ENCODE data around the gene HMGCL. TPM values are rescaled to one million over a fixed set of nuclear protein-coding genes. Genes with fewer than 3 reads are reported as not detected.
A peak's percentile ranks its signal among the peaks of the same experiment; 100 is the strongest.
"Not testable (repeated sequence)": the region's sequence is repeated elsewhere in the genome, so short reads cannot be mapped to it uniquely, and the experiment has no call there.

Gene HMGCL
- total RNA-seq, 1 experiment from 2014 or later, result 9.2 TPM

DNA sequence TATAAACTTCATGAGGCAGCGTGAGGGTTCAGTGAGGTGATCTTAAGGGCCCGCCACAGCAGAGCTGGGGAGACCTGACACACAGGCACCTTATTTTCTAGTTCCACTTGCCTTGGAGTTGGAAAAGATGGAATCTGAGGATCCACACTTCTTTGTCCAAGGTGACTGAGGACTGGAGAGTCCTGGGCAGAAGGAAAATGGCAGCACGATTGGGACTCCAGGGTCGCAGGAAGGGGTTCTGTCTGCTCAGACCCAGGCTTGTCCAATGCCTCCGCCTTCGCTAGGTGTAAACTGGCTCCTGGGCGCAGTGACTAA is 26.0 kb downstream of the HMGCL start:
- Histone ChIP-seq H3K27ac (peak overlapping the region; percentile 16; the same call in 1 of the 2 replicates), H3K4me1 (peaks cover 8% of the 10 kb centered on the region), H3K36me3 (peaks cover 7% of the 10 kb centered on the region; the same call in 1 of the 2 replicates), H3K4me3 (peak overlapping the region; percentile 70), H3K27me3 (no peaks in the 10 kb centered on the region; the same call in 1 of the 2 replicates), H3K9me3 (replicated peaks) (no peaks in the 10 kb centered on the region)
- no peak for DNase-seq

DNA sequence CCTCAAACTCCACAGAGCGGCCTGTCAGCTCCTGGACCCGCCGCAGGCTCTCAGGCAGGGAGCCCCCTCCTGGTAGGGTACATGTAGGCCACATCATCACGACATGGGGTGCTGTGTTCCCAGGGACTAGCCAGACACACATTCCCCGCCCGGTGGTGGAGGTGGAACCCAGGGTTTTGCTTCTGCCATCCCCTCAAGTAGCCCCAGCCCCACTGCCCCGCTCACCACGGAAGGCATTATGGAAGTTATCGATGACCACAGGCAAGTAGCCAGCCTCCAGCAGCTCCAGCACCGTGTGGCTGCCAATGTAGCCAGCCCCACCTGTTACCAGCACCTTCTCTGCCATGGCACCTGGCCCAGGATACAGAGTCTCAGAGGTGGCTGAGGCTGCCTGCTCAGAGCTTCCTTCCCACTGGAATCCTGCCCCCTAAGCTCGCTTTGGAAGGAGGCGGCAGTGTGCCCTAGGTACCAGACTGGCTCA is 26.5 kb downstream of the HMGCL start:
- no peak for DNase-seq
- H3K4me3 ChIP-seq, result no peak overlapping the region
- peaks cover 8% of the 10 kb centered on the region for H3K4me1 ChIP-seq
- H3K27me3 ChIP-seq, result no peaks in the 10 kb centered on the region; the same call in 1 of the 2 replicates
- no peaks in the 10 kb centered on the region for H3K9me3 ChIP-seq (replicated peaks)
- no peak overlapping the region for H3K27ac ChIP-seq
- H3K36me3 ChIP-seq, result peaks cover 7% of the 10 kb centered on the region; the same call in 1 of the 2 replicates

DNA sequence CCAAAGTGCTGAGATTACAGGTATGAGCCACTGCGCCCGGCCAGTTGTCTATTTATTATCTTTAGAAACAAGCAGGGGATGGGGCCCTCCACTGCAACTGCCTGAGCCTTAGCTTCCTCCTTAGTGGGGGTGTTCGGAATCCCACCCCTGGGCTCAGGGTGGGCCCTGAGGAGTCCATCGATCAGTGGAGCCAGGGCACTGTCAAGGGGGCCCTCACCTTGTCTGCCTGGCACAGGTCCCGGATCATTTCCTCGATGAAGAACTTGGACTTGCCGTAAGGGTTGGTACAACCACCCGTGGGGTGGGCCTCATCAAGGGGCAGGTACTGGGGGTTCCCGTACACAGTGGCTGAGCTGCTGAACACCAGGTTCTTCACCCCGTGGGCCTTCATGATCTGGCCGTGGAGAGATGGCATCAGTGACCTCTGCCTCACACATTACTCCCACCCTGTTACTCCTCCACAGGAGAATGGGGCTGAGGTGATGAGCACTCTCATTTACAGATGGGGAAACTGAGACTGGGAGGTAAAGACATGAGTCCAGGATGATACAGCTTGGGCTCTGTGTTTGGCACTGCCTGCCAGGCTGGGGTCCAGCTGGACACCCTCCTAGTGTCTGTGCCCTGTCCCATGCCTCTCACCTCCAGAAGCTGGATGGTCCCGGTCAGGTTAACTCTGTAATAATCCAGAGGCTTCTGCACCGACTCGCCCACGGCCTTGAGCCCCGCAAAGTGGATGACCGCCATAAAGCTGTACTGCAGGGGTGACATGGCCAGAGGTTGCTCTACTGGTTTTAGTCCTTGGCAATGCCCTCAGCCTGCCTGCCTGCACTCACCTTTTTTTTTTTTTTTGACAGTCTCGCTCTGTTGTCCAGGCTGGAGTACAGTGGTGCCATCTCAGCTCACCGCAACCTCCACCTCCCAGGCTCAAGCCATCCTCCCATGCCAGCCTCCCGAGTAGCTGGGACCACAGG is 27.5 kb downstream of the HMGCL start:
- peaks cover 8% of the 10 kb centered on the region for H3K4me1 ChIP-seq
- H3K36me3 ChIP-seq, result peaks cover 7% of the 10 kb centered on the region; the same call in 1 of the 2 replicates
- H3K4me3 ChIP-seq, result no peak overlapping the region

GRCh38 chr1:23796466-23797271 is 28.6 kb downstream of the HMGCL start:
- DNase-seq, result no peak
- Histone ChIP-seq H3K4me1 (peaks cover 8% of the 10 kb centered on the region), H3K4me3 (no peak overlapping the region), H3K27me3 (no peaks in the 10 kb centered on the region; the same call in 1 of the 2 replicates), H3K27ac (no peak overlapping the region), H3K9me3 (replicated peaks) (no peaks in the 10 kb centered on the region), H3K36me3 (peaks cover 7% of the 10 kb centered on the region; the same call in 1 of the 2 replicates)

More for the DNA sequence above, 27.5 kb downstream of the HMGCL start:
- DNase-seq, result no peak
- no peak overlapping the region for H3K27ac ChIP-seq
- no peaks in the 10 kb centered on the region for H3K9me3 ChIP-seq (replicated peaks)
- H3K27me3 ChIP-seq, result no peaks in the 10 kb centered on the region; the same call in 1 of the 2 replicates

GRCh38 chr1:23795676-23796465 is 29.4 kb downstream of the HMGCL start:
- no peak overlapping the region for H3K27ac ChIP-seq
- DNase-seq, result no peak
- H3K27me3 ChIP-seq, result no peaks in the 10 kb centered on the region
- peaks cover 7% of the 10 kb centered on the region; the same call in 1 of the 2 replicates for H3K36me3 ChIP-seq
- H3K9me3 ChIP-seq (replicated peaks), result no peaks in the 10 kb centered on the region
- H3K4me3 ChIP-seq, result no peak overlapping the region
- H3K4me1 ChIP-seq, result peaks cover 8% of the 10 kb centered on the region

DNA sequence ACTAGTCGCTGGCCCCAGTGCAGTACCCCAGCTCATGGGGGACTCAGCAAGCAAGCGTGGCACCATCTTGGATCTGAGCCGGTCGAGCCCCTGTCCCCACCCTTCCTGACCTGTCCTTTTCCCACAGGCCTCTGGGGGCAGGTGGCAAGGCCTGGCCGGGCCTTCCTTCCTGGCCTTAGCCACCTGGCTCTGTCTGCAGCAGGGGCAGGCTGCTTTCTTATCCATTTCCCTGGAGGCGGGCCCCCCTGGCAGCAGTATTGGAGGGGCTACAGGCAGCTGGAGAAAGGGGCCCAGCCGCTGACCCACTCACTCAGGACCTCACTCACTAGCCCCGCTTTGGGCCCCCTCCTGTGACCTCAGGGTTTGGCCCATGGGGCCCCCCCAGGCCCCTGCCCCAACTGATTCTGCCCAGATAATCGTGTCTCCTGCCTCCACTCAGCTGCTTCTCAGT is 30.5 kb downstream of the HMGCL start:
- not testable (repeated sequence) for H3K36me3 ChIP-seq; H3K4me3 ChIP-seq; H3K27me3 ChIP-seq; DNase-seq; H3K9me3 ChIP-seq (replicated peaks); H3K27ac ChIP-seq
- peaks cover 11% of the 10 kb centered on the region for H3K4me1 ChIP-seq

GRCh38 chr1:23793861-23794731 is 31.1 kb downstream of the HMGCL start:
- no peak for DNase-seq
- Histone ChIP-seq H3K4me1 (peaks cover 10% of the 10 kb centered on the region), H3K27me3 (no peaks in the 10 kb centered on the region), H3K9me3 (replicated peaks) (no peaks in the 10 kb centered on the region), H3K27ac (no peak overlapping the region), H3K36me3 (peaks cover 7% of the 10 kb centered on the region; the same call in 1 of the 2 replicates), H3K4me3 (no peak overlapping the region)

GRCh38 chr1:23793018-23793781 is 32.0 kb downstream of the HMGCL start:
- H3K9me3 ChIP-seq (replicated peaks), result no peaks in the 10 kb centered on the region
- DNase-seq, result no peak
- H3K27ac ChIP-seq, result no peak overlapping the region
- peaks cover 7% of the 10 kb centered on the region; the same call in 1 of the 2 replicates for H3K36me3 ChIP-seq
- no peaks in the 10 kb centered on the region for H3K27me3 ChIP-seq
- no peak overlapping the region for H3K4me3 ChIP-seq
- peaks cover 9% of the 10 kb centered on the region; the same call in 1 of the 2 replicates for H3K4me1 ChIP-seq

DNA sequence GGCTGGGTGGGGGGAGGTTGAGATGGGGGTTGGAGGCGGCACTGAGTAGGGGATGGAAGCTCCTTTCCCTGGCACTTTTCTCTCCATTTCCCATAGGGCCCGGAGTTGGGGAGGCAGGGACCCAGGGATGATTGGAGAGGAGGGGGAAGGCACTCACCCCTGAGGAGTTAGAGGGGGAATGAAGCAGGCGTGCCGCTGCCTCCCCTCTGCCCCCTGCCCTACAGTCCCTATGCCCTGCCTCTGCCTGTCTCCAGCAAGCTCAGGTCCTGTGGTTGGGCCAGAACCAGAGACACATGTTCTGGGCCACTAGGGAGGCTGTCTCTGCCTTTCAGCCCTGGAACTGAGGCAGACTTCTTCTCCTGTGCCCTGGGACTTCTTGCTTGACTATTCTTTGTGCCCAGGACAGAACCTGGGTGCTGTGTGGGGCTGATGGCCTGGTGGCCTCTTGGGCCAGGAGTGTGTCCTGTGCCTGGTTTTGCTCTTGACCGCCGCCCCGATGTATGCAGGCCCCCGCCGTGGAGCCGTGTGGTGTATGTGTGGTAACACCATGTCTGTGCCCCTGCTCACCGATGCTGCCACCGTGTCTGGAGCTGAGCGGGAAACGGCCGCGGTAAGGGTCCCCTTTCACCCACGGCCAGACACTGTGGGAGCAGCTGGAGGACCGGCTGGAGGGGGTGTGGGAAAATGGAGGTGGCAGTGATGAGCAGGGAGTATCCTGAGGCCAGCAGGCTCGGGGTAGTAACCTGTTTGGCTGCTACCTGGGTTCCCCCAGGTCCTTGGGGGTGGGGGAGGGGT is 32.9 kb downstream of the HMGCL start:
- Histone ChIP-seq H3K36me3 (peaks cover under 1% of the 10 kb centered on the region; the same call in 1 of the 2 replicates), H3K4me1 (peaks cover 9% of the 10 kb centered on the region; the same call in 1 of the 2 replicates), H3K27ac (no peak overlapping the region)

DNA sequence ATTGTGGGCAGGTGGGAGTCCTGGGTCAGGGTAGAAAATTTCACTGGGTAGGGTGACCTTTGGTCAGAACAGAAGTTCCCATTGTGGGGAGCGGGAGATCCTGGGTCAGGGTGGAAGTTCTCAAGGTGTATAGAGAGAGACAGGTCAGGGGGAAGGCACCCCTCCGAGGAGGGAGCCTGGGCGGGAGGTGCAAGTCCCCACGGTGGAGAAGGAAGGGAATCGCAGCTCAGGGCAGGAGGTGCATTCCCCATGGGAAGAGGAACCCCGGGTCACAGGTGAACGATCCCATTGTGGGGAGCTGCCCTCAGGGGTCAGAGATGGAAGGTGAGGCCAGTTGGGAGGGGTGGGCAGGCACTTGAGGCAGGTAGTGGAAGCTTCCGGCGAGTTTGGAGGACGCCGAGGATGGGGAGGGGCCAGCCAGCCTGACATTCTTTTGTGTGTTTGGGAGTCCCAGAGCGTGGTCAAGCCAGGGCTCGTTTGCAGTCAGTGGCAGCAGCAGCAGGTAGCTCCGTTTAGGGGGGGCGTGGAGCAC is 33.6 kb downstream of the HMGCL start:
- peak in 1 of 2 experiments; percentile 31 for DNase-seq
- Histone ChIP-seq H3K36me3 (peaks cover 5% of the 10 kb centered on the region), H3K27me3 (no peaks in the 10 kb centered on the region), H3K9me3 (replicated peaks) (no peaks in the 10 kb centered on the region), H3K4me3 (peak overlapping the region; percentile 57), H3K4me1 (peaks cover 9% of the 10 kb centered on the region; the same call in 1 of the 2 replicates), H3K27ac (peak overlapping the region; percentile 15; the same call in 1 of the 2 replicates)

More for the DNA sequence above, 32.9 kb downstream of the HMGCL start:
- DNase-seq, result no peak
- Histone ChIP-seq H3K4me3 (no peak overlapping the region), H3K27me3 (no peaks in the 10 kb centered on the region), H3K9me3 (replicated peaks) (no peaks in the 10 kb centered on the region)

DNA sequence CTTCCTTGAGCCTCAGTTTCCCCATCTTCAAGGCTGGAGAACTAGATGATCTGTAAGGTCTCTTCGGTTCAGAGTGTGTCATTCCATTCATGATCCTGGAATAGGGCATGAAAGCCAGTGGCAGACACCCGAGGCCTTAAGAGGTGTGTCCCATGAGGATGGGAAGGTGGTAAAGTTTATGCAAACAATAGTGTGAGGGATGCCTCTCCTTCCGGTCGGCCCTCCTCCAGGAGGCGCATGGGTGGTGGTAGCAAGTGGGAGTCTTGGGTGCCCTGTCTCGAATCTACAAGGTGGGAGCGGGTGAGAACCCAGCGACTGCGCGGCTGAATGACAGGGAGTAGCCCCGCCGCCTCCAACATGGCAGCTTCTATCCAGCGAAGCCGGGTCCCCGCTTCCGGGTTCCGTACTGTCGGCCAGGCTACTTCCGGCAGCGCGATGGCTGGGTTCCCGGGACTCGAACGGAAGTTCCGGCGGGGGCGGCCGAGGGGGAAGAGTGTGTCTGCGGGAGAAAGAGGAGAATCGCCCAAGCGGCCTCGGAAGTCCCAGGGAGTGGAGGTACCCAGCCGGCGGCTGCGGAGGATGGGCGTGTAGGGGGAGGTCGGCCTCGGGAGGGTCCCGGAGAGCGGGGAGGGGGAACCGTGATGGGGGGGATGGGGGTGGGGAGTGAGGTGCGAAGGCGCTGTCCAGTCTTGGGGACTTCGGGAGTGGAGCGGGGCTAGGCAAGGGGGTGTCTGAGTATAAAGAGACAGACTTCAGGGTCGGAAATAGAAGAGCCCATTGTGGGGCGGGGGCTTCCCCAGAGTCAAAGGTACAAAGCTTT is 34.3 kb downstream of the HMGCL start, which contains the start of gene LYPLA2:
TSS of gene LYPLA2 (plus strand) at position 450 of the 820 bp plus-strand sequence. CDS start 1,538 bp downstream, outside the sequence.
- peaks cover 9% of the 10 kb centered on the region for H3K36me3 ChIP-seq

More for the DNA sequence above, 34.3 kb downstream of the HMGCL start, which contains the start of gene LYPLA2:
- Histone ChIP-seq H3K9me3 (replicated peaks) (no peaks in the 10 kb centered on the region), H3K4me3 (peak within 1 kb of the TSS; percentile 57), H3K27me3 (no peaks in the 10 kb centered on the region), H3K4me1 (peaks cover 9% of the 10 kb centered on the region; the same call in 1 of the 2 replicates), H3K27ac (peak within 1 kb of the TSS; percentile 15; the same call in 1 of the 2 replicates)
- DNase-seq, result peak; percentile 94

Measured in SJCRH30 (cell line).